GM12864 (cell line): ENCODE data around the gene ZNF385C.

Source experiments
- DNase-seq: peaks from one replicate; pipeline ENCODE4 v3.0.0-alpha.2; 2011; ENCODE audit warnings: low read depth
- H3K4me3 ChIP-seq: 2 replicates; pipeline ENCODE4 v1.5.1; 2011; ENCODE audit warnings: mild to moderate bottlenecking, low read depth, low read length, control low read depth
- CTCF ChIP-seq: IDR thresholded peaks from 2 replicates; pipeline ENCODE4 v1.5.1; 2011; ENCODE audit warnings: low read depth, mild to moderate bottlenecking, moderate library complexity, low read length, control low read depth, inconsistent platforms; ENCODE audit errors: missing control alignments

ZNF385C gene

GRCh38 chr17:42131232-42131631, 33.0 kb upstream of the ZNF385C start:
- H3K4me3 ChIP-seq, result no peak overlapping the region
- DNase-seq, result no peak
- no peak for TF ChIP-seq CTCF

DNA sequence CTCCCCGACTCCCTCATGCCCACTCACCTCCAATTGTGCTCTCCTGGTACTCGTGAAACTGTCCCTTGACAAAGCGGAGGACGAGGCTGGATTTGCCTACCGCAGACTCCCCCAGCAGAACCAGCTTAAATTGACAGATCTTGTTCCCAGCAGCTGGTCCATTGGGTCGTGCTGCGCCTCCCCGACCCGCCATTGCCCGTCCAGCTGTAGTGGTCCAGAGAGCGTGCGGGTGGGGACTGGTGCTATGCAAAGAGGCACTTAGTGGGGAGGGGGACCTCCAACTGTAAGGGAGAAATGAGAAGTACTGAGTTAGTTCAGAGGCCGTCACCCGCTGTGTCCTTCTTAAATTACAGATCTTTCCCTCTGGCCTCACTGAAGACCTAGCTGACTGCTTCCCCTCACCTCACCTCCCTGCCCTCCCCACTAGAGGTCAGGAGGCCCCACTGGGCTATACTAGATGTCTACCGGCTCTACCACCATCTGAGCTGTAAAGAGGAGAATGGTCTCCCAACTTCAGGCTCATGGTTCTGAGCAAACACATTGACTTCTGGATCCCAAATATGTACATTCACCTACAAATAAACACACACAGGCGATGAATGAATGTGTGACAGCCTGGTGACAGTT, 32.1 kb upstream of the ZNF385C start:
- no peak for TF ChIP-seq CTCF
- DNase-seq, result no peak
- no peak overlapping the region for H3K4me3 ChIP-seq

GRCh38 chr17:42129109-42129837, 31.0 kb upstream of the ZNF385C start:
- TF ChIP-seq CTCF, result no peak
- no peak overlapping the region for H3K4me3 ChIP-seq
- DNase-seq, result no peak

DNA sequence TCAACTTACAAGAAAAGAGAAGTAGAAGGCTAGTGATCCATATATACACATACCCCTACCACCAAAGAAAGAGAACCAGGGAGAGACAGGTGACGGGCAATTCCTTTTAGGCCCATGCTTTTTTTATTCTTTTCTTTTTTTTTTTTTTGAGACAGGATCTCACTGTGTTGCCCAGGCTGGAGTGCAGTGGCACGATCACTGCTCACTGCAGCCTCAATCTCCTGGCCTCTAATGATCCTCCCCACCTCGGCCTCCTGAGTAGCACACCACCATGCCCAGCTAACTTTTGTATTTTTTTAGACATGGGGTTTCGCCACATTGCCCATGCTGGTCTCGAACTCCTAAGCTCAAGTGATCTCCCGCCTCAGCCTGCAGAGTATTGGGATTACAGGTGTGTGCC, 29.1 kb upstream of the ZNF385C start:
- no peak overlapping the region for H3K4me3 ChIP-seq
- TF ChIP-seq CTCF, result no peak

DNA sequence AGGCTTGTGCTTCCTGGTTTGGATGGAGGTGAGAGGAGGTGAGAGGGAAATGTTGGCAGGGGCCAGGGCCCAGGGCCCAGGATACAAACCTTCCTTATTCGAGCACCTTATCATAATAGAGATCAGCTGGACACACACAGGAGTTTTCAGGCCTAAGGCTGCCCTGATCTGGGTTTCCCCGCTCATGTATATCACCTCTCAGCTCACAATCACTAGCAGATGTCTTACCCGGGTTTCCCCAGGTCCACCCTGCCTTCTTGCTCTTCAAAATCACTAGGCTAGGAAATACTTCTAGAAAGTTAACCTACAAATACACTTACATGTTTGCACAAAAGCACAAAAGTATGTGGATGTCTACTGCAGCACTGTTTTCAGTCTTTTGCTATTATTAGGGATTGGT, 28.6 kb upstream of the ZNF385C start:
- no peak for TF ChIP-seq CTCF

More for the DNA sequence above, 29.1 kb upstream of the ZNF385C start:
- no peak for DNase-seq

DNA sequence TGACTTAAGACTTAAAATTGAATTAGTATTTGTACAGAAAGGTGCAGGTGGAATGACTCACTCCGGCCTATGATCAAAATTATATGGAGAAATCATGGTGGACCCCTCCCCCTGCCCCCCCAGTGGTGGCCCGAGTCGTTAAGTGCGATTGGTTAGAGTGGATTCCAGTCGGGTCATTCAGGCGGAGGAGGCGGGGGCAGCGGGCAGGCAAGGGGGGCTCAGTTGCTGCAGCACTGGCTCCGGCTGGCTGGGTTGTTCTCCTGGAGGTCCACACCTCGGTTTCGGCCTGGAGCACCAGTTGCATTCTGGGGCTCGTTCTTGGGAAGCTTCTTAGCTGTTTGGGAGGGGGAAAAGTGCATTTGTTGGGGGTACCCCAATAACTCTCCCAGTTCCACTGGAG, 27.3 kb upstream of the ZNF385C start:
- DNase-seq, result no peak
- H3K4me3 ChIP-seq, result no peak overlapping the region
- no peak for TF ChIP-seq CTCF

More for the DNA sequence above, 28.6 kb upstream of the ZNF385C start:
- DNase-seq, result no peak
- H3K4me3 ChIP-seq, result no peak overlapping the region

GRCh38 chr17:42124256-42124655, 26.0 kb upstream of the ZNF385C start:
- no peak overlapping the region for H3K4me3 ChIP-seq
- no peak for TF ChIP-seq CTCF
- no peak for DNase-seq
